GM12878 (cell line): ENCODE data around the gene SPRY4. TPM values are rescaled to one million over a fixed set of nuclear protein-coding genes. Genes with fewer than 3 reads are reported as not detected.

Experiments used
- ATAC-seq: fragments of 200-7000 bp; cut with Tn5 transposase; 3 replicates; pipeline ENCODE4 v1.9.1; 2020; ENCODE audit warnings: mild to moderate bottlenecking, moderate library complexity
- BruUV-seq: library from RNA; stranded (reverse); fragments of 400-500 nt; replicated peaks from 2 replicates; lab custom pipeline; 2021; lab: Mats Ljungman, UMichigan
- CTCF ChIA-PET: fragments of 300-600 bp; sonication (Branson Sonifier 250); formaldehyde crosslinking; extraction: SDS; loops from one replicate; lab custom pipeline; 2021; ENCODE audit warnings: inconsistent platforms; lab: Yijun Ruan, JAX
- POLR2A ChIA-PET: fragments of 350-600 bp; formaldehyde crosslinking; extraction: SDS; loops from one replicate; lab custom pipeline; 2021; ENCODE audit warnings: inconsistent platforms; lab: Charles Lee
- RAD21 ChIA-PET: fragments of 300-600 bp; sonication (Branson Sonifier 250); formaldehyde crosslinking; loops from one replicate; lab custom pipeline; 2023; ENCODE audit warnings: antibody characterized with exemption; ENCODE audit not compliant: unreplicated experiment; lab: Charles Lee
- SMC1A ChIA-PET: fragments of 300-600 bp; sonication (Branson Sonifier 250); formaldehyde crosslinking; loops from one replicate; lab custom pipeline; 2023; ENCODE audit not compliant: unreplicated experiment, uncharacterized antibody; lab: Charles Lee
- DNase-seq: peaks from one replicate; pipeline ENCODE4 v3.0.0-alpha.2; 2011; ENCODE audit warnings: low read depth, low spot score
- FAIRE-seq: peaks from 3 replicates; lab custom pipeline; 2011; peaks lifted over from hg19 to GRCh38; lab: Jason Lieb, UNC
- H2AFZ ChIP-seq: 2 replicates; pipeline ENCODE4 v1.6.0; 2011; ENCODE audit warnings: low read depth, low read length, control low read depth; ENCODE audit not compliant: control insufficient read depth
- H3K27ac ChIP-seq: 2 replicates; pipeline ENCODE4 v1.5.1; 2011; ENCODE audit warnings: control low read depth; ENCODE audit not compliant: control insufficient read depth, insufficient read depth
- H3K27me3 ChIP-seq, 2 experiments: replicated peaks in 1 of 2; 2 replicates each; pipeline versions ENCODE4 v1.6.0 to v1.6.1; 2011; ENCODE audit warnings: low read length in 1 of 2; ENCODE audit not compliant: control insufficient read depth in 2 of 2, insufficient read depth in 2 of 2
- H3K36me3 ChIP-seq, 2 experiments: 2 replicates each; pipeline ENCODE4 v1.5.1; 2011; ENCODE audit warnings: low read length in 1 of 2; ENCODE audit not compliant: control insufficient read depth in 2 of 2, insufficient read depth in 2 of 2
- H3K4me1 ChIP-seq: 2 replicates; pipeline ENCODE4 v1.6.1; 2011; ENCODE audit warnings: mild to moderate bottlenecking, low read length, moderate library complexity, mixed read lengths; ENCODE audit not compliant: control insufficient read depth, insufficient read depth
- H3K4me2 ChIP-seq: 2 replicates; pipeline ENCODE4 v1.6.0; 2011; ENCODE audit warnings: control low read depth; ENCODE audit not compliant: control insufficient read depth, insufficient read depth
- H3K4me3 ChIP-seq: fragments of 200-600 bp; sonication (generic); 2 replicates; pipeline ENCODE4 v1.5.1; 2016
- H3K79me2 ChIP-seq: 2 replicates; pipeline ENCODE4 v1.6.0; 2011; ENCODE audit warnings: low read length; ENCODE audit not compliant: control insufficient read depth, insufficient read depth
- H3K9ac ChIP-seq: 2 replicates; pipeline ENCODE4 v1.8.0; 2011; ENCODE audit warnings: low read length, control low read depth, mixed read lengths; ENCODE audit not compliant: control insufficient read depth, insufficient read depth
- H3K9me3 ChIP-seq: replicated peaks from 3 replicates; pipeline ENCODE4 v1.5.1; 2011; ENCODE audit warnings: mild to moderate bottlenecking, low read length; ENCODE audit not compliant: control insufficient read depth, insufficient read depth
- H4K20me1 ChIP-seq: 2 replicates; pipeline ENCODE4 v1.6.0; 2011; ENCODE audit not compliant: control insufficient read depth, insufficient read depth
- ATF2 ChIP-seq: IDR thresholded peaks from 2 replicates; pipeline ENCODE4 v1.6.1; 2012; ENCODE audit warnings: low read length, inconsistent platforms
- CTCF ChIP-seq, 3 experiments: IDR thresholded peaks in 2 of 3; conservative IDR thresholded peaks in 1 of 3; 2 replicates each; pipeline ENCODE4 v1.5.1; 2011; ENCODE audit warnings: low read depth in 3 of 3, low read length in 3 of 3, mild to moderate bottlenecking in 3 of 3, control low read depth in 2 of 3, moderate library complexity in 2 of 3, inconsistent platforms in 1 of 3, mixed read lengths in 1 of 3; ENCODE audit not compliant: control insufficient read depth in 2 of 3, insufficient read depth in 1 of 3; ENCODE audit errors: extremely low read depth in 1 of 3
- E2F8 ChIP-seq: fragments of 450-650 bp; IDR thresholded peaks from 2 replicates; pipeline ENCODE4 v1.6.1; 2018; ENCODE audit warnings: mild to moderate bottlenecking, low read depth, moderate library complexity; ENCODE audit not compliant: partially characterized antibody
- JUNB ChIP-seq: IDR thresholded peaks from 2 replicates; pipeline ENCODE4 v1.6.1; 2016; ENCODE audit warnings: antibody characterized with exemption, mild to moderate bottlenecking
- MEF2A ChIP-seq: IDR thresholded peaks from 2 replicates; pipeline ENCODE4 v1.6.1; 2011; ENCODE audit warnings: low read depth, mild to moderate bottlenecking, low read length, moderate library complexity; ENCODE audit not compliant: insufficient read depth
- NKRF ChIP-seq: fragments of 450-650 bp; conservative IDR thresholded peaks from 2 replicates; pipeline ENCODE4 v1.6.1; 2017; ENCODE audit warnings: mild to moderate bottlenecking, moderate library complexity
- POLR2AphosphoS5 ChIP-seq: IDR thresholded peaks from 2 replicates; pipeline ENCODE4 v1.6.1; 2011; ENCODE audit warnings: mild to moderate bottlenecking, low read length, inconsistent platforms
- SMAD5 ChIP-seq: IDR thresholded peaks from 2 replicates; pipeline ENCODE4 v1.6.1; 2016; ENCODE audit warnings: antibody characterized with exemption, low read depth
- ZBED1 ChIP-seq: IDR thresholded peaks from 2 replicates; pipeline ENCODE4 v1.6.1; 2016; ENCODE audit warnings: borderline replicate concordance
- ZNF274 ChIP-seq: IDR thresholded peaks from one replicate; pipeline ENCODE4 v1.8.0; 2011; ENCODE audit not compliant: insufficient read length, insufficient read depth
- WGBS: methylation state at CpG from one replicate; pipeline ENCODE4 v1.1.6; 2016; ENCODE audit warnings: low lambda C conversion rate; ENCODE audit not compliant: insufficient replicate concordance, insufficient coverage; ENCODE audit errors: missing lambda C conversion rate; 5-methylcytosine and 5-hydroxymethylcytosine counted together
- in situ Hi-C: fragments of 300-500 bp; cut with MboI; formaldehyde crosslinking; loops from 9 replicates; pipeline ENCODE4 v1.14.3; 2018; ENCODE audit warnings: mixed read lengths
- intact Hi-C: fragments of 100-400 bp; cut with micrococcal nuclease; formaldehyde crosslinking; loops from one replicate; pipeline ENCODE4 v1.14.2; 2022; ENCODE audit not compliant: unreplicated experiment
- polyA plus RNA-seq, 11 experiments: library from polyadenylated mRNA; depleted of rRNA in 4 of 11; unstranded in 6 of 11; stranded (reverse) in 5 of 11; fragments of >200 nt; fragmentation: Nextera tagmentation in 4 of 11; fragmentation: Illumina TruSeq in 1 of 11; extraction: Ambion mirVana in 4 of 11; extraction: Trizol in 1 of 11; gene quantifications; 1 replicate in 1 of 11; 2 replicates in 10 of 11; pipeline versions ENCODE4 v1.2.1 to v1.2.3, GENCODE V29; 2011 to 2016; ENCODE audit warnings: inconsistent platforms in 2 of 11, missing spikeins in 2 of 11, low read depth in 1 of 11
- total RNA-seq, 4 experiments: library from RNA; depleted of rRNA in 3 of 4; stranded (reverse); fragments of >200 nt in 3 of 4; fragmentation: Illumina TruSeq in 1 of 4; extraction: Trizol in 1 of 4; gene quantifications; 2 replicates each; pipeline versions ENCODE4 v1.2.1 to v1.2.3, GENCODE V29; 2013 to 2021

The SPRY4 gene
- total and polyA plus RNA-seq, 10 of the 15 experiments (the other 5 are each of a cell fraction or from before 2014, with no cell fraction given) = 0.04 to 1.4 (median 0.18) TPM; not detected in 1

- TF ChIP-seq E2F8 (no peak), ZNF274 (no peak), MEF2A (no peak)
Measured at GRCh38 chr5:142300677-142301076, 24.1 kb downstream of the SPRY4 start (continued).

- ChIA-PET CTCF (no interaction called here), RAD21 (interaction anchor here (0.9 kb wide), 1 partner anchor 144 kb away, joined by 3 read pairs; no protein-coding TSS in a partner anchor), SMC1A (interaction anchor here (1.0 kb wide), 2 partner anchors 10 to 12 kb away, joined by 3 to 4 read pairs; no protein-coding TSS in a partner anchor), POLR2A (interaction anchor here (1.0 kb wide), 1 partner anchor 9 kb away, joined by 3 read pairs; no protein-coding TSS in a partner anchor)
- Histone ChIP-seq H3K79me2 (no peaks in the 10 kb centered on the region), H3K36me3 (no peaks in the 10 kb centered on the region), H2AFZ (no peak overlapping the region), H4K20me1 (no peaks in the 10 kb centered on the region), H3K4me3 (no peak overlapping the region), H3K4me1 (no peaks in the 10 kb centered on the region), H3K9me3 (no peaks in the 10 kb centered on the region), H3K27me3 (no peaks in the 10 kb centered on the region), H3K4me2 (no peak overlapping the region), H3K9ac (no peak overlapping the region), H3K27ac (no peak overlapping the region)
- BruUV-seq = no TSS peak
- ATAC-seq (no peak), DNase-seq (no peak), FAIRE-seq (no peak)
- WGBS = 34% methylated on average over 6 of the region's 6 CpGs
- intact Hi-C loops = no loop called here
- in situ Hi-C loops = no loop called here
- TF ChIP-seq NKRF = no peak
- TF ChIP-seq ATF2 = no peak
- no peak for TF ChIP-seq CTCF (IDR thresholded peaks at IDR 0.05 in 2 of 3, conservative IDR thresholded peaks at IDR 0.05 in 1 of 3; ENCODE audit: control insufficient read depth in 2 of 3, extremely low read depth in 1 of 3, insufficient read depth in 1 of 3, low read depth in 3 of 3, low read length in 3 of 3)
- TF ChIP-seq JUNB = no peak
- no peak for TF ChIP-seq ZBED1
- TF ChIP-seq POLR2AphosphoS5 = no peak
- TF ChIP-seq SMAD5 = no peak
Measured at GRCh38 chr5:142298789-142299188, 26.0 kb downstream of the SPRY4 start.
